ENCODE measurements around the gene B3GAT1.

- TF ChIP-seq CTCF (conservative IDR thresholded peaks at IDR 0.05; ENCODE audit: low read depth in 2 of 2) (no peak), POLR2AphosphoS5 (IDR thresholded peaks at IDR 0.05; ENCODE audit: low read depth) (no peak)
Measured at GRCh38 chr11:134343646-134344045, 68.4 kb downstream of the B3GAT1 start.
